Endodermal cell (in vitro differentiated cells): ENCODE measurements around the gene RBM38. TPM values are rescaled to one million over a fixed set of nuclear protein-coding genes. Genes with fewer than 3 reads are reported as not detected.

Experiments
- DNase-seq: peaks from one replicate; pipeline ENCODE4 v3.0.0-alpha.2; 2017
- H3K27ac ChIP-seq: 2 replicates; pipeline ENCODE4 v1.5.1; 2013; ENCODE audit warnings: mild to moderate bottlenecking, low read depth, low read length, moderate library complexity
- H3K27me3 ChIP-seq: 2 replicates; pipeline ENCODE4 v1.6.1; 2013; ENCODE audit warnings: mild to moderate bottlenecking, low read length, moderate library complexity; ENCODE audit not compliant: insufficient read depth, control insufficient read depth, poor library complexity, severe bottlenecking
- H3K36me3 ChIP-seq: 2 replicates; pipeline ENCODE4 v1.7.0; 2013; ENCODE audit warnings: mild to moderate bottlenecking, low read length, moderate library complexity; ENCODE audit not compliant: control insufficient read depth, insufficient read depth
- H3K4me1 ChIP-seq: one replicate; pipeline ENCODE4 v1.7.0; 2013; ENCODE audit warnings: low read length; ENCODE audit not compliant: control insufficient read depth, insufficient read depth
- H3K4me3 ChIP-seq: 2 replicates; pipeline ENCODE4 v1.5.1; 2013; ENCODE audit warnings: mild to moderate bottlenecking, low read length, moderate library complexity
- H3K9ac ChIP-seq: 2 replicates; pipeline ENCODE4 v1.6.1; 2013; ENCODE audit warnings: mild to moderate bottlenecking, low read length, moderate library complexity; ENCODE audit not compliant: poor library complexity, severe bottlenecking; ENCODE audit errors: extremely low read depth
- H3K9me3 ChIP-seq: 2 replicates; pipeline ENCODE4 v1.6.1; 2013; ENCODE audit warnings: mild to moderate bottlenecking, low read length, moderate library complexity; ENCODE audit not compliant: control insufficient read depth
- H3K27ac Mint-ChIP-seq: 2 replicates; pipeline ENCODE4 v1.8.0; 2020; ENCODE audit warnings: mixed read lengths
- H3K27me3 Mint-ChIP-seq: 2 replicates; pipeline ENCODE4 v1.8.0; 2021; ENCODE audit warnings: mild to moderate bottlenecking, mixed read lengths; ENCODE audit not compliant: insufficient read depth
- H3K36me3 Mint-ChIP-seq: 2 replicates; pipeline ENCODE4 v1.8.0; 2020; ENCODE audit warnings: low read depth, mixed read lengths
- H3K4me1 Mint-ChIP-seq: 2 replicates; pipeline ENCODE4 v1.8.0; 2020; ENCODE audit warnings: mixed read lengths
- H3K4me3 Mint-ChIP-seq: 2 replicates; pipeline ENCODE4 v1.8.0; 2020; ENCODE audit warnings: mild to moderate bottlenecking, moderate library complexity, mixed read lengths
- H3K9me3 Mint-ChIP-seq: 2 replicates; pipeline ENCODE4 v1.8.0; 2020; ENCODE audit warnings: mild to moderate bottlenecking, mixed read lengths
- CTCF ChIP-seq: fragments of 200-600 bp; sonication (generic); conservative IDR thresholded peaks from 2 replicates; pipeline ENCODE4 v1.5.0; 2021; ENCODE audit warnings: antibody characterized with exemption, mild to moderate bottlenecking
- WGBS, 2 experiments: methylation state at CpG; one replicate each; pipeline versions ENCODE4 v1.1.5 to v1.1.7; 2013; ENCODE audit warnings: missing lambda C conversion rate in 2 of 2, mixed read lengths in 1 of 2; ENCODE audit not compliant: insufficient coverage in 1 of 2, insufficient read length in 1 of 2; 5-methylcytosine and 5-hydroxymethylcytosine counted together
- total RNA-seq, 2 donors: library from RNA; stranded (reverse); fragmentation: NEBNext Ultra II Directional in 1 of 2; extraction: Animal tissue kit (Norgen Biotek cat#: 25700) in 1 of 2; gene quantifications; 2 replicates in 1 of 2; 3 replicates in 1 of 2; pipeline ENCODE4 v1.2.1, GENCODE V29; 2021

The RBM38 gene
- total RNA-seq, 2 donors from 2014 or later, result 29.0 to 30.2 TPM

DNA sequence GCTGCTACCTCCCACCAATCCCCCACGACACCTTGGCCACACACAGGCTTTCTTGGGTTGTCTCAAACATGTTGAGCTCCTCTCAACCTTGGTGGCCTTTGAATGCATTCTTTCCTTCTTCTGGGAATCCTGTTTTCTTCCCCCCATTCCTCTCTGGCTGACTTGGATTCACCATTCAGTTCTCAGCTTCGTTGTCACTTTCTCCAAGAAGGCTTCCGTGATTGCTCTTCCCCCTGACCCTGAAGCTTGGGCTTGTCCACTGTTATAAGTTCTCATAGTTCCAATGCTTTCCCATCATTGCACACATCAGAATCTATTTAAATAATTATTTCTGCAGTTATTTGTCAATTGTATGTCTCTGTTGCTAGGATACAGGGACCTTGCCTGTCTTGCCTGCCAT, 64.2 kb downstream of the RBM38 start:
- H3K4me1 ChIP-seq, result no peaks in the 10 kb centered on the region
- H3K9me3 Mint-ChIP-seq, result peaks cover 2% of the 10 kb centered on the region
- H3K36me3 Mint-ChIP-seq, result no peaks in the 10 kb centered on the region
- no peak overlapping the region for H3K4me3 ChIP-seq
- H3K9ac ChIP-seq, result no peak overlapping the region
- no peak for DNase-seq
- peaks cover 12% of the 10 kb centered on the region for H3K4me1 Mint-ChIP-seq
- WGBS, 2 experiments, result 73 to 81% methylated on average over 2 to 3 of the region's 3 CpGs
- no peaks in the 10 kb centered on the region for H3K36me3 ChIP-seq
- peaks cover 4% of the 10 kb centered on the region for H3K9me3 ChIP-seq
- H3K27me3 Mint-ChIP-seq, result no peaks in the 10 kb centered on the region
- no peak overlapping the region for H3K4me3 Mint-ChIP-seq
- no peak overlapping the region for H3K27ac ChIP-seq
- H3K27me3 ChIP-seq, result no peaks in the 10 kb centered on the region
- no peak overlapping the region for H3K27ac Mint-ChIP-seq
- no peak for TF ChIP-seq CTCF

DNA sequence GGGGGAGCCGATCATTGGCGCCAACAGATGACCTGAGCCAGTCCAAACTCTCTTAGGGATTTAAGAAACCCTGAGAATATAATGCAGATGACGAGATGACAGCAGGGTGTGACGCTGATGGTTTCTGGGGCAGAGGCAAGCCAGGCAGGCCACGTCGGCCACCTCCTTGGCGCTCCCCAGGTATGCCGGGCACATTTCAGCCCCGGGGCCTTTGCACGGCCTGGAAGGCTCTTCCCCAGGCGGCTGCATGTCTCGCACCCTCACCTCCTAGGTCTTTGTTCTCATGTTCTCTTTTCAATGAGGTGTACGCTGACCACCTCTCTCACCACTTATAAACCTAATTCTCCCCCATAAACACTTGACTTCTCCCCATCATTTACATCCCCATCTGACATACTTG, 64.9 kb downstream of the RBM38 start:
- no peak for TF ChIP-seq CTCF
- 94 to 97% methylated on average over 12 to 13 of the region's 13 CpGs for WGBS, 2 experiments
- H3K4me1 ChIP-seq, result no peaks in the 10 kb centered on the region
- H3K27me3 ChIP-seq, result no peaks in the 10 kb centered on the region
- H3K9me3 ChIP-seq, result peaks cover 4% of the 10 kb centered on the region
- peaks cover 12% of the 10 kb centered on the region for H3K4me1 Mint-ChIP-seq
- H3K4me3 Mint-ChIP-seq, result no peak overlapping the region
- H3K27me3 Mint-ChIP-seq, result no peaks in the 10 kb centered on the region
- H3K27ac ChIP-seq, result no peak overlapping the region
- no peak for DNase-seq
- H3K9ac ChIP-seq, result no peak overlapping the region
- no peak overlapping the region for H3K4me3 ChIP-seq
- H3K36me3 Mint-ChIP-seq, result no peaks in the 10 kb centered on the region
- peaks cover 2% of the 10 kb centered on the region for H3K9me3 Mint-ChIP-seq
- no peak overlapping the region for H3K27ac Mint-ChIP-seq
- H3K36me3 ChIP-seq, result no peaks in the 10 kb centered on the region

DNA sequence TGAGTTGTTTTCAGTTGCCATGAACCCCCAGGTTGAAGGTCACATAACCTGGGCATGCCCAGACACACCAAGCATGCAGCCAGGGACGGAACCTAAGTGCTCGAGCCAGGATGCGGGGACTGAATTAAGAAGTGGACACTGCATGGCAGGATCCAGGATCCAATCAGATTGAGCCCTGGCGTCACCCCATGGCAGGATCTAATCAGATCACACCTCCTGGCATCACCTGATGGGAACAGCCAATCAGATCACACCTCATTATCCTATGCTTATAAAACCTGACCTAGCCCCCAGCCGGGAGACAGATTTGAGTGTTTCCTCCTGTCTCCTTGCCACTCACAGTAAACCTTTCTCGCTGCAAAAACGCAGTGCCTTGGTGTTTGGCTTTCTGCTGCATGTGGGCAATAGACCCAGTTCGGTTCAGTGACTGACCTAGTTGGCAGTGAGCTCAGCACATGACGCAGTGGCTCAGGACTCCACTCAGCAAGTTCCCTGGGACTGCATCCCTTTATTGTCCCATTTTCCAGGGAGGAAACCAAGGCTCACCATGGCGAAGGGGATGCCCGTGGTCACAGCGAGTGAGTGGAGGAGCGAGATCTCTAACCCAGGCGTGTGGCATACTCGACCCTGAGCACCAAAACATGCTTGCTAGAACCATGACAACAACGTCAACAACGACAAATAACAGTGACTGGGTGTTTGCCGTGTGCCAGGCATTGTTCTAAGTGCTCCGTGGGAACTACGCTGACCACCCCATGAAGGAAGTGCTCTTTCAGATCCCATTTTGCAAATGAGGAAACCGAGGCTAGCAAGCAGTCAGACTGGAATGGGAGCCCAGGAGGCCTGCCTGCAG, 66.3 kb downstream of the RBM38 start:
- H3K36me3 Mint-ChIP-seq, result no peaks in the 10 kb centered on the region
- H3K4me3 Mint-ChIP-seq, result no peak overlapping the region
- no peak for DNase-seq
- H3K27me3 ChIP-seq, result no peaks in the 10 kb centered on the region
- H3K36me3 ChIP-seq, result no peaks in the 10 kb centered on the region
- WGBS, 2 experiments, result 94% methylated on average over 20 to 21 of the region's 21 CpGs
- H3K27me3 Mint-ChIP-seq, result no peaks in the 10 kb centered on the region
- H3K4me3 ChIP-seq, result no peak overlapping the region
- H3K27ac Mint-ChIP-seq, result no peak overlapping the region
- no peak overlapping the region for H3K9ac ChIP-seq
- H3K9me3 ChIP-seq, result peaks cover 4% of the 10 kb centered on the region
- peaks cover 2% of the 10 kb centered on the region for H3K9me3 Mint-ChIP-seq
- H3K4me1 Mint-ChIP-seq, result peaks cover 12% of the 10 kb centered on the region
- no peaks in the 10 kb centered on the region for H3K4me1 ChIP-seq
- TF ChIP-seq CTCF, result no peak
- no peak overlapping the region for H3K27ac ChIP-seq
